Activated naive CD4-positive, alpha-beta T cell treated with anti-CD3 and anti-CD28 coated beads, Interleukin-2, amount 50 U/mL, for 72 hours (primary cell): ENCODE data around the gene CDHR2. TPM values are rescaled to one million over a fixed set of nuclear protein-coding genes. Genes with fewer than 3 reads are reported as not detected.
"Not testable (repeated sequence)": the region's sequence is repeated elsewhere in the genome, so short reads cannot be mapped to it uniquely, and the experiment has no call there.

Experiments
- ATAC-seq, 2 donors: fragments of 150-1000 bp; cut with Tn5 transposase; 2 replicates each; pipeline ENCODE4 v1.10.0; 2021; ENCODE audit warnings: mild to moderate bottlenecking in 2 of 2, moderate library complexity in 2 of 2
- DNase-seq, 2 donors: peaks; one replicate each; pipeline ENCODE4 v3.0.0; 2021 to 2022; ENCODE audit warnings: low spot score in 2 of 2
- H3K27ac Mint-ChIP-seq, 2 donors: one replicate each; pipeline ENCODE4 v1.8.0; 2022; ENCODE audit warnings: mild to moderate bottlenecking in 2 of 2, mixed read lengths in 2 of 2
- H3K36me3 Mint-ChIP-seq, 2 donors: one replicate each; pipeline ENCODE4 v1.8.0; 2022; ENCODE audit warnings: mixed read lengths in 2 of 2
- H3K9me3 Mint-ChIP-seq, 2 donors: one replicate each; pipeline ENCODE4 v1.8.0; 2022; ENCODE audit warnings: mixed read lengths in 2 of 2
- total RNA-seq, 2 donors: library from RNA; stranded (reverse); gene quantifications; one replicate each; pipeline ENCODE4 v1.2.3, GENCODE V29; 2022

CDHR2 gene
- total RNA-seq, 2 donors from 2014 or later: 0.05 to 0.54 TPM

DNA sequence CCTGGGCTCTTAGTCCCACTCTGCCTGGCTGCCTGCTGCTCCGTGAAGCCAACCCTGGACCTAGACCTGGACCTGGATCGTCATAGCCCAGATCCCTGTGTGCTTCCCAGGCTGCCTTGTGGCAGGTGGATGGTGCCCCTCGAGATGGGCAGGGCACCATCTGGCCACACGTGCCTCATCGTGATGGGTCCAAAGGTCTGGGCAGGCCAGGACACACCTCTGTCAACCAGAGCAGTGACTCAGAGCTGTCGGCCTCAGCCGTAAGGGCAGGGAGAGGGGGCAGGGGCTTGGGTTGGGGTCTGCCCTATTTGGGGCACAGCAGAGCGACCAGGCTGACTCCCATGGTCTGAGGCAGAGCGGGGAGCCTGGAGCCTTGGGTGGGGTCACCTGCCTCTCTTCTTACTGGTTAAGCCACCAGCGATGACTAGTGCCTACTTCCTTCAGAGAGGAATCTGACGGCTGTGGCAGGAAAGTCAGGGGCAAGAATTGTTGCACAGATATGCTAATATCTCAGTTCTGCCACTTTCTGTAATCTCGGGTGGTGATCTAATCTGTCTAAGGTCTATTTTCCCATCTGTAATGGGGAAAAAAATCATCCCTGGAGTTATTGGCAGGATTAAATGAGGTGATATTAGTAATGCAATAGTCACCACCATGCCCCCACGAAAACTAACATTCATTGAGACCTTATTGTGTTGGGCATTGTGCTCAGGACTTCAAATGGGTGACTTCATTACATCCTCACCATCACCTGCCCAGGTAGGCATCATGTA, 3.2 kb upstream of the CDHR2 start:
- Mint-ChIP-seq H3K36me3 (no peaks in the 10 kb centered on the region), H3K27ac (no peak overlapping the region), H3K9me3 (no peaks in the 10 kb centered on the region)
- ATAC-seq (no peak), DNase-seq (no peak)

DNA sequence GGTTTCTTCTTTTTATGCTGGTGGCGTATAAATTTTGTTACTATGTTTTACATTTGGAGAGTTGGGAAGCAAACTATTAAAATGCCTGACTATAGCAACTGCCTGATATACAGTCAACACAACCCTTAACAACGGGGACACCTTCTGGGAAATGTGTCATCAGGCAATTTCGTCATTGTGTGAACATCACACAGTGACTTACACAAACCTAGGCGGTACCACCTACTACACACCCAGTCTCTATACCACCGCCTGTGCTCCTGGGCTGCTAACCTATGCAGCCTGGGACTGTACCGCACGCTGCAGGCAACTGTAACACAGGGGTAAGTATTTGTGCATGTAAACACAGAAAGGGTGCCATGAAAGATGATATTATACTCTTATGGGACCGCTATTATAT, 1.3 kb upstream of the CDHR2 start:
- DNase-seq (no peak), ATAC-seq (peak; percentile 19 to 25)
- Mint-ChIP-seq H3K27ac (peak overlapping the region in 1 of 2 donors; percentile 54), H3K9me3 (no peaks in the 10 kb centered on the region), H3K36me3 (no peaks in the 10 kb centered on the region)

DNA sequence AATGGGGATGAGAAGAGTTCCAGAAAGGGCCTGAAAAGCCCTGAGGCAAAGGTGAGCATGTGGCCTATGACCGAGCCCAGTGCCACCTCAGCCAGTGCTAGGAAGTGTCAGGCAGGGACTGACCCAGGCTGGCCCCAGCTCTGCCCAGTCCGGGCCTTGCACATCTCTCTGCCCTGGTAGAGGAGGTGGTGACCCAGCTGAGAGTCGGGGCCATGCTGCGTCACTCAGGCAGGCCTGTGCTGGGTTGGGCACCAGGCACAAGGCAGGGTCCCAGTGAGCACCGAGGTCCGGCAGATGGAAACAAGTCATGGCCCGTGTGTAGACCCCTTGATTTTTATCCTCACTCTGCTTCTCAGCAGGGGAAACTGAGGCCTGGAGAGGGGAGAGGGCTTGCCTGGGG, 729 bp downstream of the CDHR2 start:
- Mint-ChIP-seq H3K9me3 (no peaks in the 10 kb centered on the region), H3K27ac (peak overlapping the region in 1 of 2 donors; percentile 92), H3K36me3 (no peaks in the 10 kb centered on the region)
- ATAC-seq (no peak), DNase-seq (no peak)

DNA sequence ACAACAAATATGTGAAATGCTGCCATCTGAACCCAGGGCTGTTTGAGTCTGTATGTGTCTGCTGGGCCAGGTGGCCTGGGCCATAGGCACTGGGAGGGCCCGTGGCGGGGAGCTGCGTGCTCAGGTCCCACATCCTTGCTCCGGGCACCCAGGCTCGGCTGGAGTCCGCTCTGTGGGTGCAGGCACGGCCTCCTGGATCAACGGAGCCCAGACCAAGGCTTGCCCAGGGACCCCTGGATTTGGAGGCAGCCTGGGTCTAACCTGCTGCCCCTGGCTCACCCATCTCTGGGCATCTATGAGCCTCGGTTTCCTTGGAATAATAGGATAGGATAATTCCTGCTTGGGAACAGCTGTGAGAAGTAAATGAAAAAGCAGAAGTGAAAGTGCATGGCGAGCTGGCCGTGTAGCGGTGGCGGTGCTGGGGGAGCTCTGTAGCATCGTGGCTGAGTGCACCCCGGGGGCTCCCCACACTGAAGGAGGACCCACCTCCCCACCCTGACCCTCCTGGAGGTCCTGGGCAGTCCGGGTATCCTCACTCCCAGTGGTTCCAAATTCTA, 1.2 kb downstream of the CDHR2 start:
- ATAC-seq (peak in 1 of 2 donors; percentile 17), DNase-seq (no peak)
- peak overlapping the region; percentile 29 to 92 for H3K27ac Mint-ChIP-seq
- no peaks in the 10 kb centered on the region for H3K36me3 Mint-ChIP-seq
- no peaks in the 10 kb centered on the region for H3K9me3 Mint-ChIP-seq

DNA sequence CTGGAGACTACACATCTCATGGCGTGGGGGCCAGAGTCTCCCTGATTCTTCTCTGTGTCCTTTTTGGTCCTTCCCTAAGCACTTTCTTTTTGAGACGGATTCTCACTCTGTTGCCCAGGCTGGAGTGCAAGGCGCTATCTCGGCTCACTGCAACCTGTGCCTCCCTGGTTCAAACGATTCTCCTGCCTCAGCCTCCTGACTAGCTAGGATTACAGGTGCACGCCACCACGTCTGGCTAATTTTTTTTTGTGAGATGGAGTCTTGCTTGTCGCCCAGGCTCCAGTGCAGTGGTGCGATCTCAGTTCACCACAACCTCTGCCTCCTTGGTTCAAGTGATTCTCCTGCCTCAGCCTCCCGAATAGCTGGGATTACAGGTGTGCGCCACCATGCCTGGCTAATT, 1.8 kb downstream of the CDHR2 start:
- not testable (repeated sequence) for H3K9me3 Mint-ChIP-seq, H3K36me3 Mint-ChIP-seq, DNase-seq, ATAC-seq
- peak overlapping the region; percentile 44 to 92 for H3K27ac Mint-ChIP-seq

DNA sequence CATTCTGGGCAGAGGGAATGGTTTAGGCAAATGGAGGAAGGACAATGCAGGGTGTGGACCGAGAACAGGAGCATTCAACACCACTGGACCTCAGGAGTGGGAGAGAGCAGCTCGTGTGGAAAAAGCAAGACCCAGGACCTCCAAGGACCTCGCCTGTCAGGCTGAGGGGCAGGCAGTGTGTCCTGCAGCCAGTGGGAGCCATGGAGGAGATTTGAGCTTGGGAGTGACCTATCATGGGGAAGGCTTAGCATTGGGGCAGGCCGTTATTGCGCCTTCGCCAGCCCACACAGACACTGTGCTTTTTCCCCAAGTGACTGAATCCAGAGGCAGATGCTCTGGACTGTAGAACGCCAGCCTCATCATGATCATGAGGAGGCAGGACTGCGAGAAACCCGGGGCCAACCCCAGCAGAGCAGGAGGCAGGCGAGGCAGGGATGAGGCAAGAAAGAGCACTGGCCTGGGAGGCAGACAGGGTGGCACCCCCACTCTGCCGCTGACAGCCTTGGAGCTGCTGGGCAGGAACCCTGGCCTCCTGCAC, 3.3 kb downstream of the CDHR2 start:
- DNase-seq (no peak), ATAC-seq (no peak)
- no peaks in the 10 kb centered on the region for H3K36me3 Mint-ChIP-seq
- no peaks in the 10 kb centered on the region for H3K9me3 Mint-ChIP-seq
- peak overlapping the region in 1 of 2 donors; percentile 74 for H3K27ac Mint-ChIP-seq

DNA sequence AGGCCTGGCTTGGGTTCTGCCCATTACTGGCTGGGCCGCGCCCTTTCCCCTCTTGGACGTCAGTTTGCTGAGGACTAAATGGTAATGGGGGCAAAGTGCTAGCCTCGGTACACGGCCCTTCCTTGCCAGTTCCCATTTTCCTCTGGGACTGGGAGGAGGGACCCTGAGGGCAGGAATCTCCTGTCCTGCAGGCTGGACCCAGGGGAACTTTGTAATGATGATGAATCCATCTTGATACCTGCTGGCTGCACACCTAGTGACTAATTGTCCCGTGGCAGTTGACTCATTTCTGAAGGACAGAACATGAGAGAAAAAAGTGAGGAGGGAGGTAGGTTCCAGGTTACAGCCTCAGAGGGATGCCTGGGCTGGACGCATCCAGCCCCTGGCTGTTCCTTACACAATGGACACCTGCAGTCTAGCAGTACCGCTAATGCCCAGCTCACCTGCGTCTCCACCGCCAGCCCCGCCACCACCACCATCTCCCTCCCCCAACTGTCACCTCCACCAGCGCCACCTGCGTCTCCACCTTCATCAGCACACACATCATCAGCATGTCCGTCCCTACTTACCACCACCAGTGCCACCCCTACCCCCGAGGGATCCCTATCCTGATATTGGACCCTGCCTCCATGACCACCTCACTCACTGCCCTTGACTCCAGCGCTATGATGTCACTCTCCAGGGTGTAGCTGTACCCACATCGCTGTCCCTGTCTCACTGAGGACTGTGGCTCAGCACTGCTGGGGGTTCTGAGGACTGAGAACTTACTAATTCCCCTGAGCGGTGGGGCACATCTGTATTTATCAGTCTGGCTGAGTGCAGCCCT, 4.3 kb downstream of the CDHR2 start:
- DNase-seq (no peak), ATAC-seq (peak; percentile 65 to 90)
- H3K36me3 Mint-ChIP-seq: no peaks in the 10 kb centered on the region
- H3K27ac Mint-ChIP-seq: peak overlapping the region; percentile 74 to 84
- H3K9me3 Mint-ChIP-seq: no peaks in the 10 kb centered on the region

DNA sequence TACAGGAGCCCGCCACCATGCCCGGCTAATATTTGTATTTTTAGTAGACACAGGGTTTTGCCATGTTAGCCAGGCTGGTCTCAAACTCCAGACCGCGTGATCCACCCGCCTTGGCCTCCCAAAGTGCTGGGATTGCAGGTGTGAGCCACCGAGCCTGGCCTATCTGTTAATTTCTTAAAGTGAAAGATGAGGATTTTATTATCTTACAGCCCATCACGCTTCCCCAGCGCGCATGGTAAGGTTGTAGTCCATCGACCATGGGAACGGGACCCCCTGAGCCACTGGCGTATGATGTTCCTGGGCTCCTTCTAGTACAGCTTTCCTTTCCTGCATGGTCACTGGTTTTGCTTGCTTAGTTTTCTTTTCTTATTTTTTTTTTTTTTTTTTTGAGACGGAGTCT, 8.7 kb downstream of the CDHR2 start:
- H3K9me3 Mint-ChIP-seq: peaks cover 0 to 5% of the 10 kb centered on the region in 2 donors
- ATAC-seq: no peak
- no peak for DNase-seq
- no peak overlapping the region for H3K27ac Mint-ChIP-seq
- no peaks in the 10 kb centered on the region for H3K36me3 Mint-ChIP-seq

DNA sequence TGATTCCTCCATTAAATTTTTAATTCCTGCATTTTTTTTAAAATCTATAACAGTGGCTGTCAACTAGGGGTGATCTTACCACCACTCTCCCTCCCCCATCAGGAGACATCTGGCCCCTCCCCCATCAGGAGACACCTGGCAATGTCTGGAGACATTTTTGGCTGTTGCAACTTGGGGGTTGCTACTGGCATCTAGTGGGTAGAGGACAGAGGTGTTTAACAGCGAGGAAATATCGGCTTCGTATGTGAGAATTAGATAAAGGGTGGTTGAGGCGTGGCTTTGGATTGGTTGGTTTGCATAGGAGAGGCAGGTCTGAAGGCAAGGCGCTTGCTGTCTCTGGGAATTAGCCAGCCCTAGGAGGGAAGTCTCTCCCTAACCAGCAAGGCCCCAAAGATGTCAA, 10.5 kb downstream of the CDHR2 start:
- peak overlapping the region in 1 of 2 donors; percentile 8 for H3K27ac Mint-ChIP-seq
- no peak for DNase-seq

DNA sequence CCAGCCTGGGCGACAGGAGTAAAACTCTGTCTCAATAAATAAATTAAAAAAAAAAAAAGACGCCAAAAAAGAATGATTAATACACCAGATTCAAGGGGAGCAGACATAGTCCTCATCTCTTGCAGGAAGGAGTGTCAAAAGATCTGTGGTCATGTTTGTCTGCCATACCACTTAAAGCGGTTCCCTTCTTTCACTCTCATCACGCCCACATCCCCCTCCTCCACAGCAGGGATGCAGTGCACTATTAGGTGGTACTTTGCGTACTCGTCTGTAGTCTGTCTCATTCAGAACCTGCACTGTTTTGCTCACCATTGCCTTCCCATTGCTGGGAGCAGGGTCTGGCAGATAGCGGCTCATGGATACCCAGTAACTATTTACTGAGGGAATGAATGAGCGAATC, 11.2 kb downstream of the CDHR2 start:
- DNase-seq: peak in 1 of 2 donors; percentile 35
- peaks cover 0 to 5% of the 10 kb centered on the region in 2 donors for H3K9me3 Mint-ChIP-seq
- no peaks in the 10 kb centered on the region for H3K36me3 Mint-ChIP-seq
- ATAC-seq: peak; percentile 55 to 81
- no peak overlapping the region for H3K27ac Mint-ChIP-seq

More for the DNA sequence above, 10.5 kb downstream of the CDHR2 start:
- peak in 1 of 2 donors; percentile 39 for ATAC-seq
- Mint-ChIP-seq H3K9me3 (peaks cover 0 to 5% of the 10 kb centered on the region in 2 donors), H3K36me3 (no peaks in the 10 kb centered on the region)

DNA sequence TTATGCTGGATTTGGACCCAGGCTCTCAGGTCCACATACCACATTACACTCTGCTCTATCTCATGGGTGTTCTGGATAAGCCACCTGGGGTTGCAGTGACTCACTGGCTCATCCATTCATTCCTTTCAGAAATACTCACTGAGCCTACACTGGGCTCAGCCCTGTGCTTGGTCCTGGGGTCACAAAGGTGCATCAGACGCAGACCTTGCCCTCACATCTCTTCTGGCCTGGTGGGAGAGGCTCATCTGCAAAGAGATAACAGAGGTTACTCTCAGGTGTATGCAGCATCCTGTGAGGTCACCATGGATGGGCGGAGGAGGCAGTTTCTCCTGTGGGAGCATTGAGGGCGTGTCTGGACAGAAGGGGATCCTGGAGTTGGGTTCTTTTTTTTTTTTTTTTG, 12.1 kb downstream of the CDHR2 start:
- Mint-ChIP-seq H3K9me3 (peaks cover 0 to 5% of the 10 kb centered on the region in 2 donors), H3K27ac (no peak overlapping the region), H3K36me3 (no peaks in the 10 kb centered on the region)
- DNase-seq (no peak), ATAC-seq (peak; percentile 26 to 43)

DNA sequence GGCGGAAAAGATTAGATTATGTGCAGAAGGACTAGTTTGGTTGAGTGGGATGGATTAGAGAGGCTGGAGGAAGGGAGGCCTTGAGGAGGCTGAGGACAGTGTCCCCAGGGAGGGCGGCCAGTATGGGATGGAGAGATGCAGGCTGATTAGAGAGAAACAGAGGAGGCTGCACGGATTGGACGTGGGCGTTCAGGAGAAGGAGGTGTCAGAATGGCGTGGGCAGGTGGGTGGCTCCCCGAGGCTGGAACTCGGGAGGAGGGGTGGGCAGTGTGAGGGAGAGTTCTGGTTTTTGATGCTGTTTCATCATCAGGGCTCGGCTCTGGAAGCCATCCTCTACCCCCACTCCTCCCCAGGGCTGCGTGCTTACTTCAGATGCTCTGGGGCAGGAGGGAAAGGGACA, 13.0 kb downstream of the CDHR2 start:
- H3K36me3 Mint-ChIP-seq: no peaks in the 10 kb centered on the region
- no peak overlapping the region for H3K27ac Mint-ChIP-seq
- ATAC-seq: no peak
- H3K9me3 Mint-ChIP-seq: peaks cover 0 to 5% of the 10 kb centered on the region in 2 donors
- DNase-seq: no peak

DNA sequence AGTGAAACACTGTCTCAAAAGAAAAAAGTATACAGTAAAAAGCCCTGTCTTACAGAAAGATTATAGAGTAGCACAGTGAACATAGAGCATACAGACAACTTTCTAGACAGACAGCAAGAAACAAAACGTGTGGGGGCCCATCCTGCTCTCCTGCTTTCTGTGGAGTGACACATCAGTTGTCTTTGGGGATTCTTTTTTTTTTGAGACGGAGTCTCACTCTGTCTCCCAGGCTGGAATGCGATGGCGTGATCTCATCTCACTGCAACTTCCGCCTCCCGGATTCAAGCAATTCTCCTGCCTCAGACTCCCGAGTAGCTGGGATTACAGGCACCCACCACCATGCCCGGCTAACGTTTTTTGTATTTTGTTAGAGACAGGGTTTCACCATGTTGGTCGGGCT, 14.9 kb downstream of the CDHR2 start:
- DNase-seq (no peak), ATAC-seq (no peak)
- Mint-ChIP-seq H3K27ac (no peak overlapping the region), H3K9me3 (peaks cover 0 to 5% of the 10 kb centered on the region in 2 donors), H3K36me3 (no peaks in the 10 kb centered on the region)

DNA sequence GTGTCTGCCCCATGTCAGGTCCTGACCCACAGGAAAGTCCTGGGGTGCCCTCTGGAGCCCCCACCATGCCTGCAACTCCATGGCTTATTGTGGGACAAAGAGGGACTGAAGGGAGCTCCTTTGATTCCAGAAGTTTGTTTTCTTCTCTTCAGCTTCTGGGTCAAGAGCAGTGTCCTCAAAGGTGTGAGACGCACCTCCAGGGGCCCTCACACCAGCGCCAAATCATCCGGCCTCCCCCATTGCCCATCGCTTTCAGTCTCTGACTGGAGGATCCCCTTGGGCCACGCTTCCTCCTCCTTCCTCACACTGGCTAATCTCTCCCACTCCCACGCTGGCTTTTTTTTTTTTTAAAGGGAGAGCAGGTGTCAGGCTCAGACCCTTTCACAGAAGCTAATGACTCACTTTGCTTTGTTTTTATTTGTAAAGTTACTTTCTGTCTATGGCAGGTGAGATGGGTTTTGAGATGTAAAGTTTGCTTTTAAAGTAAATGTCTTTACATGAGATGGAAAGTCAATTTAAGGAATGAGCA, 16.7 kb downstream of the CDHR2 start:
- Mint-ChIP-seq H3K9me3 (no peaks in the 10 kb centered on the region), H3K27ac (no peak overlapping the region), H3K36me3 (no peaks in the 10 kb centered on the region)
- DNase-seq: no peak
- ATAC-seq: no peak

DNA sequence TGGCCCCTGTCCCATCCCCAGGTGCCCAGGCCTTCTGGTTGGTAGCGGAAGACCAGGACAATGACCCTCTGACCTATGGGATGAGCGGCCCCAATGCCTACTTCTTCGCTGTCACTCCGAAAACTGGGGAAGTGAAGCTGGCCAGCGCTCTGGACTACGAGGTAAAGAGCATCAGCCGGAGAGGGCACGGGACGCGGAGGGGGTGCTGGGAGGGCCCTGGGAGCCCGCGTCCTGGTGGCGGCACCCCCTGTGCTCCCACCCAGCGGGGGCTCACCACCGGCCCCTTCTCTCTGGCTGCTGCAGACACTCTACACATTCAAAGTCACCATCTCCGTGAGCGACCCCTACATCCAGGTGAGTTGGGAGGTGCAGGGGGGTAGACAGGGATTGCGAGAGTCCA, 19.5 kb downstream of the CDHR2 start:
- DNase-seq (no peak), ATAC-seq (no peak)
- Mint-ChIP-seq H3K9me3 (no peaks in the 10 kb centered on the region), H3K36me3 (no peaks in the 10 kb centered on the region), H3K27ac (no peak overlapping the region)

DNA sequence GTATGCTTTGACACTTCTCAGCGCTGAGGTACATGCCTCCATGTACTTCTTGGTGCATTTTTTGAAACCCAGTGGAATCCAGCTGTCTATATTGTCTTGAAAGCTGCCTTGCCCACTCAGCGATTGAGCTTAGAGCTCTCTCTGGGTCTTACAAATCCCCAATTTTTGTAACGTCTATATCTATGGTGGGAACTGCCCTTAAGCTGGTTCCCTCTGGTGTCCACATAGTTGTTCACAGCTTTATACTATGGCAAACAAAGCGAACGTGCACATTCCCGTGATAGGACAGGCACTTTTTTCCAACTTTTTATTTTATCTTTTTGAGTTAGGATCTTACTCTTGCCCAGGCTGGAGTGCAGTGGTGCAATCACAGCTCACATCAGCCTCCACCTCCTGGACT, 20.9 kb downstream of the CDHR2 start:
- Mint-ChIP-seq H3K9me3 (no peaks in the 10 kb centered on the region), H3K27ac (no peak overlapping the region), H3K36me3 (no peaks in the 10 kb centered on the region)
- DNase-seq: no peak
- no peak for ATAC-seq
